GM19035 (cell line): ENCODE data around the gene GPATCH4.
"Not testable (repeated sequence)": the region's sequence is repeated elsewhere in the genome, so short reads cannot be mapped to it uniquely, and the experiment has no call there.

Experiments
- ATAC-seq: cut with Tn5 transposase; IDR thresholded peaks from one replicate; pipeline ENCODE4 v1.9.1; 2021; ENCODE audit not compliant: unreplicated experiment

The GPATCH4 gene

DNA sequence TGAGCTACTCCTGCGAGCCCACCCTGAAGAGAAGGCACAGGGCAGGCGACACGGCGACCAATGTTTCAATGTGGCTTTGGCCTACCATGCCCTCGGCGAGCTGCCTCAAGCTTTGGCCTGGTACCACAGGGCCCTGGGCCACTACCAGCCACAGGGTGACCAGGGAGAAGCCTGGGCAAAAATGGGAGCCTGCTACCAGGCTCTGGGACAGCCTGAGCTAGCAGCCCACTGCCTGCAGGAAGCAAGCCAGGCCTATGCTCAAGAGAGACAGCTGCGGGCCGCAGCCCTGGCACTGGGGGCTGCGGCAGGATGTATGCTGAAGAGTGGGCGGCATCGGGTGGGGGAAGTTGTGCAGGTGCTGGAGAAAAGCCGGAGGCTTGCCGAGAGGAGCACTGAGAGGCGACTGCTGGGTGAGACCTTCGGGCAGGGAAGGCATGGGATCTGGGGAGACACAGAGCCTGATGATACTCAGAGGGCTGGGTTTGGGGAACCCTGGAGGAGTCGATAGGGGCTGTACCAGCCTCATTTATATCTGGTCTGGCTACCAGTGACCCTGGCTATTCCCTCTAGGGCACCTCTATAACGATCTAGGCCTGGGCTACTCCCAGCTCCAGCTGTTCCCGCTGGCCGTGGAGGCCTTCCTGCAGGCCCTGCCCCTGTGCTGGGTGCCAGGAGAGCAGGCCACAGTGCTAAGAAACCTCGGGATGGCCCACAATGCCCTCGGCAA lies 19.5 kb downstream of the GPATCH4 start:
- no peak for ATAC-seq

DNA sequence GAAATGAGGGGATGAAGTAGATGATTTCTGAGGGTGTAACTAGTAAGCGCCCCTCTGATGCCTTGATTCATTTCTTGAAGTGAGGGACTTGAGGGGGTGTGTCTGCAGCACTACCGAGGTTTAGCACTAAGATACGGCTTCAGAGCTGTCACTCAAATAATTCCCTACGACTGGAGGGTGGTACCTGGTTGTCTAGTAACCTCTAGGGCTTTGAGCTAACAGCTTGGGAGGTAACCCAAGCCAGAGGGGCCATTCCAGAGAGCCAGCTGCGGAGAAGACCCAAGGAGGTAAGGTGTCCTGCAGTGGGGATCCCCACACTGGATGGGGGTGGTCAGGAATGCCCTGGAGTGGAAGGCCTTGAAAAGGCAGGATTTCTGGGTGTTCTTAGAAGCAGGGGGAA lies 21.8 kb downstream of the GPATCH4 start, which contains the start of gene TTC24:
Gene TTC24, plus strand, starts transcription at position 252 of the 400 bp plus-strand sequence. CDS start 1,642 bp downstream, outside the sequence.
- no peak for ATAC-seq

DNA sequence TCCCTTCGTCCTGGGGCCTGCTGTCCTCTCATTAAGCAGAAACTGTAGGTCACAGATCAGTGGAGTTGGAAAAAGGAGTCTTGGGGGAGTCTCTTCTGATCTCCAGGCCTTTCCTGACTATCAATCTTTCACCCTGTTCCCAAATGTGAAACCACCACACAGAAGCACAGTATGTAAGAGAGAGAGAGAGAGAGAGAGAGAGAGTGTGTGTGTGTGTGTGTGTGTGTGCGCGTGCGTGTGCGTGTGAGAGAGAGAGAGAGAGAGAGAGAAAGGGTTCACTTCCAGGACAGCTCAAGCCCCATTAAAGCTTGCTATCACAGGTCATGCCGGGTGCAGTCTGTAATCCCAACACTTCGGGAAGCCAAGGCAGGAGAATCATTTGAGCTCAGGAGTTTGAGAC lies 23.2 kb downstream of the GPATCH4 start:
- no peak for ATAC-seq

GRCh38 chr1:156577550-156577949 lies 23.7 kb downstream of the GPATCH4 start:
- no peak for ATAC-seq

DNA sequence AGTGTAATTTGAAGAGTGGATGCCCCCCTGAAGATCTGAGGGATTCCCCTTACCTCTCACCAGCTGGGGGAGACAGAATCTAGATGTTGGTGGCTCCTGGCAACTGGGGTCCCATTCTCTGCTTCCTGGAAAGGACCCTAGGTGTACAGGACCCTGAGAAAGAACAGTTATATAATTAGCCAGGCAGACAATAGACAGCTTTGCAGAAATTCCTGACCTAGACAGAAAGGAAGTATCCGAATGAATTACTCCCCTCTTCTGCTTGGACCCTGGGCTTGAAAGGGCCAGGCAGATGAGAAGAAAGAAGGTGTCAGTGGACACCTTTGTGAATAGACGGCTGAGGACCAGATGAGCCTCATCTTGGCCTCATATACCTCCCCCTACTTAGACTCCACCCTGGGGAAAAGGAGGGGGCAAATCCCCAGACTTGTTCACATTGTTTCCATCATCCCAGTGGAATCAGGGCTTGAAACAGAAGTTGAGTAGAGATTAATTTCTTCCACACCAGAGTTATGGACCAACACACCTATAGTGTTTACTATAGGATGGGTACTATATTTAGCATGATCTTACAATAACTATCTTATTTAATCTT lies 27.1 kb downstream of the GPATCH4 start:
- ATAC-seq, result no peak

- no peak for ATAC-seq
These were observed 28.6 kb downstream of the GPATCH4 start for GRCh38 chr1:156572663-156573018.

- peak; percentile 64 for ATAC-seq
These were observed 29.2 kb downstream of the GPATCH4 start, which contains the start of gene IQGAP3 for GRCh38 chr1:156571919-156572662. Gene IQGAP3, minus strand, starts transcription at chr1:156572565. Its CDS starts 36 bp downstream, at chr1:156572529.

DNA sequence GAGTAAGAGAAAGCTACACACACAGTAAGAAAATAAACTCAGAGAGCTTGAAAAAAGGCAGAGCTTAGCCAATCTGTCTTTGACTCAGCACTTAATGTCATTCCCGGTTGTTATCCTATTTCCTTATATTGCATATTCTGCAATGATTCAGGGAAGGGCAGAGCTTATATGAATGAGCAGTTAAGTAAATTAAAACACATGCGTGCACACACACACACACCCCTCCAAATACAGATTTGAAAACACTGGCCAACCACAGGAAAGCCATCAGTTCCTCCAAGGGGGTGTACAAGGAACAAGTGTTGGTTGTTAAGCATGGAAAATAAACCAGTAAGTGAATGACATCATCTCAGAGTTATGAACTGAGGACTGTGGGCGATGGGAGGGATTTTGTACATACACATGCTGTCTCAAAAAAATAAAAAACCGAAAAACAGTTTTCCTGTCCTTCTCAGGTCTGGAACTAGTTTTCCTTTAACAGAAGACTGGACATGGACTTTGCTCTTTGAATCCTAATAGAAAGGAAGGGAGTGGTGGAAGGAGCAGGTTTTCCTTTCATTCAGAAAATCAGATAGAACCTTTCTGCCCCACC lies 29.9 kb downstream of the GPATCH4 start:
- no peak for ATAC-seq

DNA sequence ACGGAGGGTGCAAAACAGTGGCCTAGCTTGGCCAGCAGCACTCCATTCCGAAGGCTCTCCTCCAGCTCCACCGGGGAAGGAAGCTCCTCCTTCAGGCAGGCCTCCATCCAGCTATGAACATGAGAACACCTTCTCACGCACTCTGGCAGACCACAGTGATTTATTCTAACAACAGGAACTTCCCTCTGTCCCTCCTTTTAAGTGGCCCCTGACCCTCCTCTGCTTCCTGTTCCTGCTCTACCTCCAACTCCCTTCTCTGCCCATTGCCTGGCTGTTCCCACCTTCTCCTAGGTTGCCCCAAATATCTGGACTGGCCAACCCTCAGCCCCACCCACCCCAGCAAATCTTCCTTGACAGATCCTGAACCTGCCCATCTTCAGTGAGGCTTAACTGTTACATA lies 34.8 kb downstream of the GPATCH4 start:
- no peak for ATAC-seq

- no peak for ATAC-seq
These were observed 35.8 kb downstream of the GPATCH4 start for GRCh38 chr1:156565519-156565918.

DNA sequence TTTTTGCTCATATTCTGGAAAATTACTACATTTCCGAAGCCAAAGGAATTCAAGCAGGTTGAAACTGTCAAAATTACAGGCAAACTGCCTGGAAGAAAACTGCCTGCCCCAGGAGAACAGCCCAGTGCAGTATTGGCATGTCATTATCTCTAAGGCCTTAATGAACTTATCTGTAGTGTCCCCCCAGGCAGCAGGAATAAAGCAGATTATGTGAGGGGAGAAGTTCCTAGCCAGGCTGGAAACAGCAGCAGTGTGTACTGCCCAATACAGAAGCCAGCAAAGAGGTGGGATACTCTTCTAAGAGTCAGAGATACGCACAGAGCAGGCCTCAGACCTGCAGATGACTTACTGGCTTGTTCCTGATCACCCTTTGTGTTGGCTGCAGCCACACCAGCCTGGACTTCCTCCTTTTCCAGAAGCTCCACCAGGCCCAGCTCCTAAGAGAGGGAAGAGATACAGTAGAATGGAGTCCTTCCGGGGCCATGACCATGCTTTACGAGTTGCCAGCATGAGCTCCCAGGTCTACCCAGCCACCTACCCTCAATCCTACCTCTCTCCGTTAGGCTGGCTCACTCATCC lies 40.6 kb downstream of the GPATCH4 start:
- no peak for ATAC-seq

- ATAC-seq, result no peak
These were observed 41.4 kb downstream of the GPATCH4 start for GRCh38 chr1:156559797-156560385.

GRCh38 chr1:156559086-156559796 lies 42.0 kb downstream of the GPATCH4 start:
- ATAC-seq, result no peak

- ATAC-seq, result no peak
These were observed 44.9 kb downstream of the GPATCH4 start for GRCh38 chr1:156556354-156556753.

- ATAC-seq, result no peak
These were observed 45.6 kb downstream of the GPATCH4 start for GRCh38 chr1:156555715-156556114.

DNA sequence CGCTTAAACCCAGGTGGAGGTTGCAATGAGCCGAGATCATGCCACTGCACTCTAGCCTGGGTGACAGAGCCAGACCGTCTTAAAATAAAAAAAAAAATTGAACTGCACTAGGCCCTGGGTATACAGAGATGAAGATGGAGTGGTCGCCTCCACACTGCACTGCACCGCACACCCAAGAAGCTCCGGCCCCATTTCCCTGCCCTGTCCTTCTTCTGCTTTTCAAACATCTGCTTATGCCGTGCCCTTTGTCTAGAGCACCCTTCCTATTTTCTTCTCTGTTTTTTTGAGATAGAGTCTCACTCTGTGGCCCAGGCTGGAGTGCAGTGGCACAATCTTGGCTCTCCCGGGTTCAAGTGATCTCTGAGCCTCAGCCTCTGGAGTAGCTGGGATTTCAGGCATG lies 46.3 kb downstream of the GPATCH4 start:
- ATAC-seq, result no peak

GRCh38 chr1:156553860-156554485 lies 47.3 kb downstream of the GPATCH4 start:
- ATAC-seq, result no peak

DNA sequence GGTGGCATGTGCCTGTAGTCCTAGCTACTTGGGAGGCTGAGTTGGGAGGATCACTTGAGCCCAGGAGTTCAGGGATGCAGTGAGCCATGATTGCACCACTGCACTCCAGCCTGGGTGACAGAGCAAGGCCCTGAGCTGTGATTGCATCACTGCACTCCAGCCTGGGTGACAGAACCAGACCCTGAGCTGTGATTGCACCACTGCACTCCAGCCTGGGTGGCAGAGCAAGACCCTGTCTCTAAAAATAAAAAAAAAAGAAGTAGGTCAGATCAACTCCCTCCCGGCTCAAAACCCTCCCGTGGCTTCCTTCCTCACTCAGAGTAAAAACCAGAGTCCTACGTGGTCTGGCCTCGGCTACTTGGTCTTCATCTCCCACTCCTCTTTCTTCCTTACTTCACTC lies 48.3 kb downstream of the GPATCH4 start:
- ATAC-seq, result not testable (repeated sequence)

DNA sequence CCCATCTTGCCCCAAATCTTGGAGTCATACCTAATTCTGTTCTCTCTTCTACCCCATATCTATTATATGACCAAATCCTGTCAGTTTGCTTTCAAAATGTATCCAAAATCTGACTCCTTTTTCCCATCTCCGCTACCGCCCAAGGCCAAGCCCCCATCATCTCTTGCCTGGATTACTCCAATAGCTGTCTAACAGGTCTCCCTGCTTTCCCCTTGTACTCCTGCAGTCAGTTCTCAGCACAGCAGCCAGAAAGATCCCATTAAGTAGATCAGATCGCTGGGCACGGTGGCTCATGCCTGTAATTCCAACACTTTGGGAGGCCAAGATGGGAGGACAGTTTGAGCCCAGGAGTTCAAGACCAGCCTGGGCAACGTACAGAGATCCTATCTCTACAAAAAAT lies 48.8 kb downstream of the GPATCH4 start:
- ATAC-seq, result no peak

DNA sequence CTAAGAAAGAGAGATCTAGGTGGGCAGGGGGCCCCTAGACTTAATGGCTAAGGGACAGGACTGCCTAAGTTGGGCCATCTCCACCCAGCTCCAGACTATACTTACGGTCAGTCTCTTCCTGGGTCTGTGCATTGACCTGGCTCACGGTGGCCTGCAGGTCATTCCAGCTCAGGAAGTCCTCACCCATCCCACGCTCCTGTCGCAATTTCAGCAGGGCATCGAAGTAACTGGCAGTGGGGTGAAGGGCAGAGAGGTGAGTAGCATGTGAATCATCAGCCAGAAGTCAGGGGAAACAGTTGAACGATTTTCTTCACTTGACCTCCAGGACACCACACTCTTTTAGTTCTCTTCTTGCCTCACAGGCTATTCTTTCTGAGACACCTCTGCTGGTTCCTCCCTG lies 49.4 kb downstream of the GPATCH4 start:
- ATAC-seq, result no peak
